DOHH2 (cell line): ENCODE measurements around the gene PGBD4.

Experiments
- EZH2phosphoT487 ChIP-seq: fragments of 200-600 bp; sonication (generic); IDR thresholded peaks from 2 replicates; pipeline ENCODE4 v1.6.1; 2017; ENCODE audit warnings: borderline replicate concordance, mild to moderate bottlenecking, antibody characterized with exemption, low read length, moderate library complexity, mixed read lengths
- TF ChIP-seq, protein P1 (sequence below): fragments of 200-600 bp; sonication (generic); IDR thresholded peaks from one replicate; pipeline ENCODE4 v1.5.1; 2014; ENCODE audit warnings: antibody characterized with exemption, mild to moderate bottlenecking, low read depth, low read length; ENCODE audit not compliant: poor library complexity, severe bottlenecking

DNA sequence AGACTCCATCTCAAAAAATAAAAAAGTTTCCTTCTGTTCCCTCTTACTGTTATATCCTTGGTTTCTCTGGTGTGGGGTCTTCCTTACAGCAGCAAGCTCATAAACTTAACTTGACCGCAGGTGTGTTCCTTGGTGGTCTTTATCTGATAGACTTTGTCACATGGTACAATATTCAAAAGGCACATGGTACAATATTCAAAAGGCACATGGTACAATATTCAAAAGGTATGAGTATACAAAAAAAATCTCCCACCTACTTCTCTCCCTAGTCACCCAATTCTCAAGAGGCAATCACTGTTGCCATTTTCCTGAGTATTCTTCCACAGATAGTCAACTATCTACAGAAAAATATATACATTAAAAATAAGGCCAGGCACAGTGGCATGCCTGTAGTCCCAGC lies 4.5 kb downstream of the PGBD4 start:
- TF ChIP-seq, protein P1, sequence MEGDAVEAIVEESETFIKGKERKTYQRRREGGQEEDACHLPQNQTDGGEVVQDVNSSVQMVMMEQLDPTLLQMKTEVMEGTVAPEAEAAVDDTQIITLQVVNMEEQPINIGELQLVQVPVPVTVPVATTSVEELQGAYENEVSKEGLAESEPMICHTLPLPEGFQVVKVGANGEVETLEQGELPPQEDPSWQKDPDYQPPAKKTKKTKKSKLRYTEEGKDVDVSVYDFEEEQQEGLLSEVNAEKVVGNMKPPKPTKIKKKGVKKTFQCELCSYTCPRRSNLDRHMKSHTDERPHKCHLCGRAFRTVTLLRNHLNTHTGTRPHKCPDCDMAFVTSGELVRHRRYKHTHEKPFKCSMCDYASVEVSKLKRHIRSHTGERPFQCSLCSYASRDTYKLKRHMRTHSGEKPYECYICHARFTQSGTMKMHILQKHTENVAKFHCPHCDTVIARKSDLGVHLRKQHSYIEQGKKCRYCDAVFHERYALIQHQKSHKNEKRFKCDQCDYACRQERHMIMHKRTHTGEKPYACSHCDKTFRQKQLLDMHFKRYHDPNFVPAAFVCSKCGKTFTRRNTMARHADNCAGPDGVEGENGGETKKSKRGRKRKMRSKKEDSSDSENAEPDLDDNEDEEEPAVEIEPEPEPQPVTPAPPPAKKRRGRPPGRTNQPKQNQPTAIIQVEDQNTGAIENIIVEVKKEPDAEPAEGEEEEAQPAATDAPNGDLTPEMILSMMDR, result no peak
- no peak for TF ChIP-seq EZH2phosphoT487
